Measurements from ENCODE around the gene IFNB1. TPM values are rescaled to one million over a fixed set of nuclear protein-coding genes. Genes with fewer than 3 reads are reported as not detected.

The IFNB1 gene
- total and polyA plus RNA-seq, 4 donors, result not detected

DNA sequence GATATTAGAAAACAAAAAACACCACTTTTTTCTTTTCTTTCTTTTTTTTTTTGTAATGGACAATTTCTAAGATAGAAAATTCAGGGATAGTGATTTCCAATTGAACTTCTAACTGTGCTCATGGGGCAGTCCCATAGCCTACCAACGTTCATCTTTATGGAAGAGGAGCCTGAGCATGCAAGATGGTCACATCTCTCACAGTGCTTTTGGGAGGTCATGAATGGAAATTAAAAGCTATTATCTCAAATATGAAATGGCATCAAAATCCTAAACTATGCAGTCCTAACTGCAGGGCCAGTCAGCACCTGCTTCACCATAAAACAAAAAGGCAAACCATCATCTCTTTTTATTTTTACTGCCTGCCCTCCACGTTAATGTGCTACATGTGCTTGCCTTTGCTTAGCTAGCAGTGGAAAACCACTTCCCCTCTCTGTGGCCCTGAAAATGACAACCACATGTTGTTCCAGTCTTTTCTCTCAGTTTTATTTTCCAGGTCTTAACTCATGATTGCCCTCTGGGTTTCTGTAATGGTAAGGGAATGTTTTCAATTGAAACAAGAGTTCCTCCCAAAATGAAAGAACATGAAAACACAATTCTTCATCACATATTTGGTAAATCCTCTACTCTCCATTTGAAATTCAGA is 16.7 kb downstream of the IFNB1 start:
- no peak overlapping the region for H3K27ac ChIP-seq (ENCODE audit: low read depth in 1 of 2, low read length in 2 of 2)
- no peaks in the 10 kb centered on the region for H3K9me3 ChIP-seq (ENCODE audit: control insufficient read depth in 4 of 4, low read length in 3 of 4)
- 59% methylated on average over 2 of the region's 2 CpGs for WGBS
- no peaks in the 10 kb centered on the region for H3K36me3 ChIP-seq (ENCODE audit: control insufficient read depth in 4 of 4, insufficient read depth in 3 of 4, low read depth in 1 of 4, low read length in 3 of 4)
- no peak for DNase-seq (ENCODE audit: low spot score)
- no peak overlapping the region for H3K4me3 ChIP-seq (ENCODE audit: low read depth in 1 of 3, low read length in 3 of 3)
- no peak for TF ChIP-seq FOXA1 (IDR thresholded peaks at IDR 0.05)
- TF ChIP-seq, protein P1, sequence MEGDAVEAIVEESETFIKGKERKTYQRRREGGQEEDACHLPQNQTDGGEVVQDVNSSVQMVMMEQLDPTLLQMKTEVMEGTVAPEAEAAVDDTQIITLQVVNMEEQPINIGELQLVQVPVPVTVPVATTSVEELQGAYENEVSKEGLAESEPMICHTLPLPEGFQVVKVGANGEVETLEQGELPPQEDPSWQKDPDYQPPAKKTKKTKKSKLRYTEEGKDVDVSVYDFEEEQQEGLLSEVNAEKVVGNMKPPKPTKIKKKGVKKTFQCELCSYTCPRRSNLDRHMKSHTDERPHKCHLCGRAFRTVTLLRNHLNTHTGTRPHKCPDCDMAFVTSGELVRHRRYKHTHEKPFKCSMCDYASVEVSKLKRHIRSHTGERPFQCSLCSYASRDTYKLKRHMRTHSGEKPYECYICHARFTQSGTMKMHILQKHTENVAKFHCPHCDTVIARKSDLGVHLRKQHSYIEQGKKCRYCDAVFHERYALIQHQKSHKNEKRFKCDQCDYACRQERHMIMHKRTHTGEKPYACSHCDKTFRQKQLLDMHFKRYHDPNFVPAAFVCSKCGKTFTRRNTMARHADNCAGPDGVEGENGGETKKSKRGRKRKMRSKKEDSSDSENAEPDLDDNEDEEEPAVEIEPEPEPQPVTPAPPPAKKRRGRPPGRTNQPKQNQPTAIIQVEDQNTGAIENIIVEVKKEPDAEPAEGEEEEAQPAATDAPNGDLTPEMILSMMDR (IDR thresholded peaks at IDR 0.05; ENCODE audit: low read depth, low read length, missing input control), result no peak
- no peak for TF ChIP-seq RAD21 (IDR thresholded peaks at IDR 0.05)
- no peak for TF ChIP-seq RXRA (IDR thresholded peaks at IDR 0.05)
- no peak for TF ChIP-seq FOXA2 (IDR thresholded peaks at IDR 0.05)
- TF ChIP-seq EGR1 (IDR thresholded peaks at IDR 0.05; ENCODE audit: low read depth in 2 of 2), result no peak
- TF ChIP-seq TAF1 (conservative IDR thresholded peaks at IDR 0.05), result no peak
- no peak for TF ChIP-seq HNF4A (conservative IDR thresholded peaks at IDR 0.05)
- TF ChIP-seq, protein P2, sequence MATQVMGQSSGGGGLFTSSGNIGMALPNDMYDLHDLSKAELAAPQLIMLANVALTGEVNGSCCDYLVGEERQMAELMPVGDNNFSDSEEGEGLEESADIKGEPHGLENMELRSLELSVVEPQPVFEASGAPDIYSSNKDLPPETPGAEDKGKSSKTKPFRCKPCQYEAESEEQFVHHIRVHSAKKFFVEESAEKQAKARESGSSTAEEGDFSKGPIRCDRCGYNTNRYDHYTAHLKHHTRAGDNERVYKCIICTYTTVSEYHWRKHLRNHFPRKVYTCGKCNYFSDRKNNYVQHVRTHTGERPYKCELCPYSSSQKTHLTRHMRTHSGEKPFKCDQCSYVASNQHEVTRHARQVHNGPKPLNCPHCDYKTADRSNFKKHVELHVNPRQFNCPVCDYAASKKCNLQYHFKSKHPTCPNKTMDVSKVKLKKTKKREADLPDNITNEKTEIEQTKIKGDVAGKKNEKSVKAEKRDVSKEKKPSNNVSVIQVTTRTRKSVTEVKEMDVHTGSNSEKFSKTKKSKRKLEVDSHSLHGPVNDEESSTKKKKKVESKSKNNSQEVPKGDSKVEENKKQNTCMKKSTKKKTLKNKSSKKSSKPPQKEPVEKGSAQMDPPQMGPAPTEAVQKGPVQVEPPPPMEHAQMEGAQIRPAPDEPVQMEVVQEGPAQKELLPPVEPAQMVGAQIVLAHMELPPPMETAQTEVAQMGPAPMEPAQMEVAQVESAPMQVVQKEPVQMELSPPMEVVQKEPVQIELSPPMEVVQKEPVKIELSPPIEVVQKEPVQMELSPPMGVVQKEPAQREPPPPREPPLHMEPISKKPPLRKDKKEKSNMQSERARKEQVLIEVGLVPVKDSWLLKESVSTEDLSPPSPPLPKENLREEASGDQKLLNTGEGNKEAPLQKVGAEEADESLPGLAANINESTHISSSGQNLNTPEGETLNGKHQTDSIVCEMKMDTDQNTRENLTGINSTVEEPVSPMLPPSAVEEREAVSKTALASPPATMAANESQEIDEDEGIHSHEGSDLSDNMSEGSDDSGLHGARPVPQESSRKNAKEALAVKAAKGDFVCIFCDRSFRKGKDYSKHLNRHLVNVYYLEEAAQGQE (IDR thresholded peaks at IDR 0.05), result no peak
- TF ChIP-seq, protein P3, sequence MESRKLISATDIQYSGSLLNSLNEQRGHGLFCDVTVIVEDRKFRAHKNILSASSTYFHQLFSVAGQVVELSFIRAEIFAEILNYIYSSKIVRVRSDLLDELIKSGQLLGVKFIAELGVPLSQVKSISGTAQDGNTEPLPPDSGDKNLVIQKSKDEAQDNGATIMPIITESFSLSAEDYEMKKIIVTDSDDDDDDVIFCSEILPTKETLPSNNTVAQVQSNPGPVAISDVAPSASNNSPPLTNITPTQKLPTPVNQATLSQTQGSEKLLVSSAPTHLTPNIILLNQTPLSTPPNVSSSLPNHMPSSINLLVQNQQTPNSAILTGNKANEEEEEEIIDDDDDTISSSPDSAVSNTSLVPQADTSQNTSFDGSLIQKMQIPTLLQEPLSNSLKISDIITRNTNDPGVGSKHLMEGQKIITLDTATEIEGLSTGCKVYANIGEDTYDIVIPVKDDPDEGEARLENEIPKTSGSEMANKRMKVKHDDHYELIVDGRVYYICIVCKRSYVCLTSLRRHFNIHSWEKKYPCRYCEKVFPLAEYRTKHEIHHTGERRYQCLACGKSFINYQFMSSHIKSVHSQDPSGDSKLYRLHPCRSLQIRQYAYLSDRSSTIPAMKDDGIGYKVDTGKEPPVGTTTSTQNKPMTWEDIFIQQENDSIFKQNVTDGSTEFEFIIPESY (IDR thresholded peaks at IDR 0.05), result no peak
- TF ChIP-seq, protein P4, sequence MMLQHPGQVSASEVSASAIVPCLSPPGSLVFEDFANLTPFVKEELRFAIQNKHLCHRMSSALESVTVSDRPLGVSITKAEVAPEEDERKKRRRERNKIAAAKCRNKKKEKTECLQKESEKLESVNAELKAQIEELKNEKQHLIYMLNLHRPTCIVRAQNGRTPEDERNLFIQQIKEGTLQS (IDR thresholded peaks at IDR 0.05), result no peak
- no peaks in the 10 kb centered on the region for H3K4me1 ChIP-seq (ENCODE audit: control insufficient read depth in 4 of 4, insufficient read depth in 4 of 4, low read length in 3 of 4)
- H3K9ac ChIP-seq (ENCODE audit: low read depth in 1 of 2, low read length in 2 of 2), result no peak overlapping the region
- H3K27me3 ChIP-seq (ENCODE audit: control insufficient read depth in 4 of 4, insufficient read depth in 4 of 4, low read length in 3 of 4), result no peaks in the 10 kb centered on the region

DNA sequence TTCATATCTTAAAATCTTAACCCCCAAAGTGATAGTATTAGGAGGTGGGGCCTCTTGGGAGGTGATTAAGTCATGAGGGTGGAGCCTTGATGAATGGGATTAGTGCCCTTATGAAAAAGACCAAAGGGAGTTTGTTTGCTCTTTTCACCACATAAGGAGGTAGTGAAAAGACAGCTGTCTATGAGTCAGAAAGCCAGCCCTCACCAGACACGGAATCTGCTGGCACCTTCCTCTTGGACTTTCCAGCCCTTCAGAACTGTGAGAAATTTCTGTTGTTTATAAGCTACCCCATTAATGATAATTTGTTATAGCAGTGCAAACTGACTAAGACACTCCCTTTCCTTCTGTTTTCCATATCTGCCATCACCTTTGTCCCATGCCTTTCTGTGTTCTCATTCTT is 20.8 kb downstream of the IFNB1 start:
- Histone ChIP-seq H3K36me3 (ENCODE audit: control insufficient read depth in 4 of 4, insufficient read depth in 3 of 4, low read depth in 1 of 4, low read length in 3 of 4) (no peaks in the 10 kb centered on the region), H3K9me3 (ENCODE audit: control insufficient read depth in 4 of 4, low read length in 3 of 4) (no peaks in the 10 kb centered on the region), H3K27me3 (ENCODE audit: control insufficient read depth in 4 of 4, insufficient read depth in 4 of 4, low read length in 3 of 4) (no peaks in the 10 kb centered on the region), H3K27ac (ENCODE audit: low read depth in 1 of 2, low read length in 2 of 2) (no peak overlapping the region), H3K4me3 (ENCODE audit: low read depth in 1 of 3, low read length in 3 of 3) (no peak overlapping the region), H3K4me1 (ENCODE audit: control insufficient read depth in 4 of 4, insufficient read depth in 4 of 4, low read length in 3 of 4) (no peaks in the 10 kb centered on the region), H3K9ac (ENCODE audit: low read depth in 1 of 2, low read length in 2 of 2) (no peak overlapping the region)
- TF ChIP-seq, protein P1 (IDR thresholded peaks at IDR 0.05; ENCODE audit: low read depth, low read length, missing input control), result no peak
- TF ChIP-seq HNF4A (conservative IDR thresholded peaks at IDR 0.05) (no peak), FOXA2 (IDR thresholded peaks at IDR 0.05) (no peak), YY1 (IDR thresholded peaks at IDR 0.05) (no peak)
- WGBS, result 68% methylated on average over 1 of the region's 1 CpG
- no peak for DNase-seq (ENCODE audit: low spot score)

All from liver (tissue), 9 donors.